Sigmoid colon (tissue), 7 donors: Measurements from ENCODE around the gene FOXO6. TPM values are rescaled to one million over a fixed set of nuclear protein-coding genes. Genes with fewer than 3 reads are reported as not detected.

Experiments used
- DNase-seq: peaks from one replicate; pipeline ENCODE4 v3.0.0-alpha.2; 2019
- H3K27ac ChIP-seq, 4 donors: fragments of 200-600 bp; sonication (generic); one replicate each; pipeline ENCODE4 v1.5.1; 2016 to 2019; ENCODE audit warnings: mild to moderate bottlenecking in 1 of 4
- H3K27me3 ChIP-seq, 3 donors: fragments of 200-600 bp; sonication (generic); one replicate each; pipeline ENCODE4 v1.5.1; 2019; ENCODE audit warnings: mild to moderate bottlenecking in 1 of 3
- H3K36me3 ChIP-seq, 4 donors: fragments of 200-600 bp; sonication (generic); one replicate each; pipeline ENCODE4 v1.5.1; 2016 to 2019
- H3K4me1 ChIP-seq, 4 donors: fragments of 200-600 bp; sonication (generic); one replicate each; pipeline ENCODE4 v1.5.1; 2017 to 2019
- H3K4me3 ChIP-seq, 4 donors: fragments of 200-600 bp; sonication (generic); one replicate each; pipeline ENCODE4 v1.5.1; 2017 to 2019; ENCODE audit warnings: mild to moderate bottlenecking in 2 of 4, moderate library complexity in 1 of 4
- H3K9me3 ChIP-seq, 4 donors: fragments of 200-600 bp in 3 of 4; sonication (generic) in 3 of 4; one replicate each; pipeline versions ENCODE4 v1.5.1 to v1.6.1; 2013 to 2019
- CTCF ChIP-seq, 4 experiments: fragments of 450-650 bp in 3 of 4; fragments of 200-600 bp in 1 of 4; IDR thresholded peaks; one replicate each; pipeline ENCODE4 v1.5.1; 2016 to 2019; ENCODE audit warnings: antibody characterized with exemption in 4 of 4, mild to moderate bottlenecking in 3 of 4, moderate library complexity in 2 of 4
- EP300 ChIP-seq, 4 donors: sonication (generic); formaldehyde crosslinking; IDR thresholded peaks; one replicate each; pipeline ENCODE4 v1.6.1; 2017; ENCODE audit warnings: antibody characterized with exemption in 4 of 4
- POLR2A ChIP-seq, 2 donors: fragments of 450-650 bp; IDR thresholded peaks; one replicate each; pipeline ENCODE4 v1.6.1; 2016; ENCODE audit warnings: antibody characterized with exemption in 2 of 2, mild to moderate bottlenecking in 2 of 2, moderate library complexity in 2 of 2
- POLR2AphosphoS5 ChIP-seq, 4 donors: sonication (generic); formaldehyde crosslinking; IDR thresholded peaks; one replicate each; pipeline ENCODE4 v1.6.1; 2017; ENCODE audit warnings: antibody characterized with exemption in 4 of 4
- WGBS, 2 donors: extraction: QIAGEN DNeasy Blood & Tissue Kit; methylation state at CpG; one replicate each; pipeline ENCODE4 v1.1.7; 2013; 5-methylcytosine and 5-hydroxymethylcytosine counted together
- intact Hi-C: fragments of 100-400 bp; cut with DNase I; formaldehyde crosslinking; loops from one replicate; pipeline ENCODE4 v1.15.1; 2023
- polyA plus RNA-seq, 3 donors: library from polyadenylated mRNA; stranded (reverse); fragments of 200-250 nt; gene quantifications; one replicate each; pipeline ENCODE4 v1.2.3, GENCODE V29; 2013
- total RNA-seq, 4 donors: library from RNA; depleted of rRNA; stranded (reverse); fragments of >200 nt; gene quantifications; one replicate each; pipeline ENCODE4 v1.1.0, GENCODE V29; 2016
- donor health status: healthy with polysubstance abuse.
- donor health status: Bipolar disorder and iron deficiency.
- donor health status: healthy.

The FOXO6 gene
- total and polyA plus RNA-seq, 7 donors = 0.20 to 1.4 (median 0.81) TPM; not detected in 2

DNA sequence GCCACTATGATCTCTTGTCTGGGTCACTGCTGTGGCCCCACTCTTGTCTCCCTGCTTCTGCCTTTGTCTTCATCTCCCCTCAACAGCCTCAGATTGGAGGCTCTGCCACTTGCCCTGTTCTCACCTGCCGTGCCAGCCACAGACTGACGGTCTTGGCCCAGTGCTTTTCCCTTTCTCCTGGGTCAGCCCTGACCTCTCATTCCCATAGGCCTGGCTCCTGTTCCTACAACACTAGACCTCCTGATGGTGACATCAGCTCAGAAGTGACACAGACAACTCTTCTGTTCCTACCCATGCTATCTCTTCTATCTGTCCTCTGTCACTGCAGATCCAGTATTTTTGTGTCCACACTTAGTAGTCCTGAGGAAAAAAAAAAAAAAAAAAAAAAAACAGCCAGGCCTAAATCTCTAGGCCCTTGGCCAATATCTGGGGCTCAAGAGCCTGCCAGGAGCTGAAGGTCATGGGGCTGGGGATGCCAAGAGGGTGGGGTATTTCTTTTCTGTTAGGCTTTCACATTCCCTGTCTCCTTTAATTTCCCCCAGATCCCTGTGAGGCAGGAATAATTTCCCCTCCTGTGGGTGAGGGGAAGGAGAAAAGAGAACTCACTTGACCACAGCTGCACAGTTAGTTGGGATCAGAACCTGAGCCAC is 42.0 kb upstream of the FOXO6 start:
- no peak for TF ChIP-seq EP300 (IDR thresholded peaks at IDR 0.05)
- no peak for TF ChIP-seq POLR2AphosphoS5 (IDR thresholded peaks at IDR 0.05)
- no peak for TF ChIP-seq CTCF (IDR thresholded peaks at IDR 0.05)
- TF ChIP-seq POLR2A (IDR thresholded peaks at IDR 0.05) = no peak
- H3K9me3 ChIP-seq = no peaks in the 10 kb centered on the region
- peak overlapping the region in 3 of 4 donors; percentile 31 to 65 (median 33) for H3K27ac ChIP-seq
- H3K4me3 ChIP-seq = no peak overlapping the region
- WGBS, 2 donors = 95% methylated on average over 2 of the region's 2 CpGs
- no peaks in the 10 kb centered on the region for H3K27me3 ChIP-seq
- DNase-seq = no peak
- intact Hi-C loops = no loop called here
- peaks cover 0 to 36% (median 33%) of the 10 kb centered on the region in 4 donors for H3K4me1 ChIP-seq
- H3K36me3 ChIP-seq = no peaks in the 10 kb centered on the region

- WGBS, 2 donors = 68 to 87% methylated on average over 12 of the region's 12 CpGs
- intact Hi-C loops = no loop called here
- DNase-seq = no peak
Observed at GRCh38 chr1:41319807-41320711, 41.2 kb upstream of the FOXO6 start.

DNA sequence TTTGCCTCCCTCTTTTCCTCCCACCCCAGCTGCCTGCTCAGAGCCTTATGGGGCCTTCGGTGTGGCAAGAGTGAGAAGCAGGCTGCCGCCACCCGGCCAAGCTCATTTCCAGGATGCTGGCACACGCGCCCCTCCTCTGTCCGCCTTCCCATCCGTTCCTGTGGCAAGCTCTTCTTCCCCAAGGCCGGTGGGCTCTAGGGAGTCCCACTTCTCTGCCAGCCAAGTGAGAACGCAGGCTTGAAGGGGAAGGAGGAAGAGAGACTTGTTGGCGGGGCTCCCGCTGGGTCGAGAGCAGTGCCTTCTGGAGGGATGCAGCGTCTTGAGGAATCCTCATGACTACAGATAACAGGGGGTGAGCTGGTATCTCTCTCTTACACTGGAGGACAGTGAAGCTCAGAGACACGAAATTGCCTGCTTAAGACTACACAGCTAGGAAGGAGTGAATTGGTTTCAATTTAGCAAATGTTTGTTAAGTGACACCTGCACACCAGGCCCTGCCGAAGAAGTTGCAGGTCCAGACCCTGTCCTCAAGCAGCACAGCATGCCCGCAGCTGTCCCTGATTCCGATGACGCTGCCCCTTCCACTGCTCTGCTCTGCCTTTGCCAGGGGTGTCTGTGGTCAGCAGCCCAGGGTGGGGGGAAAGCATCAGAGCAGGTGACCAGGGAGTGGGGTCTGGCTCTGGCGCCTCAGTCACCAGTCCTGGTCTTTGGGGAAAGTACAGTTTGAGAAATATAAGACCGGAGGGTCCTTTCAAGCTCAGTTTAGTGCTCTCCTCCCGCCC is 40.1 kb upstream of the FOXO6 start:
- no peak overlapping the region for H3K4me3 ChIP-seq
- DNase-seq = no peak
- H3K36me3 ChIP-seq = no peaks in the 10 kb centered on the region
- intact Hi-C loops = no loop called here
- WGBS, 2 donors = 85 to 90% methylated on average over 21 of the region's 21 CpGs
- H3K27me3 ChIP-seq = no peaks in the 10 kb centered on the region
- H3K27ac ChIP-seq = no peak overlapping the region
- TF ChIP-seq EP300 (IDR thresholded peaks at IDR 0.05) (no peak), POLR2A (IDR thresholded peaks at IDR 0.05) (no peak), POLR2AphosphoS5 (IDR thresholded peaks at IDR 0.05) (no peak), CTCF (IDR thresholded peaks at IDR 0.05) (no peak)
- peaks cover 0 to 22% (median 18%) of the 10 kb centered on the region in 4 donors for H3K4me1 ChIP-seq
- H3K9me3 ChIP-seq = no peaks in the 10 kb centered on the region

More at GRCh38 chr1:41319807-41320711, 41.2 kb upstream of the FOXO6 start:
- Histone ChIP-seq H3K36me3 (no peaks in the 10 kb centered on the region), H3K27me3 (no peaks in the 10 kb centered on the region), H3K9me3 (no peaks in the 10 kb centered on the region), H3K4me1 (peaks cover 0 to 28% (median 24%) of the 10 kb centered on the region in 4 donors), H3K27ac (peak overlapping the region in 3 of 4 donors; percentile 31 to 65 (median 33)), H3K4me3 (no peak overlapping the region)
- TF ChIP-seq EP300 (IDR thresholded peaks at IDR 0.05) = no peak
- TF ChIP-seq CTCF (IDR thresholded peaks at IDR 0.05) = no peak
- no peak for TF ChIP-seq POLR2A (IDR thresholded peaks at IDR 0.05)
- TF ChIP-seq POLR2AphosphoS5 (IDR thresholded peaks at IDR 0.05) = no peak

DNA sequence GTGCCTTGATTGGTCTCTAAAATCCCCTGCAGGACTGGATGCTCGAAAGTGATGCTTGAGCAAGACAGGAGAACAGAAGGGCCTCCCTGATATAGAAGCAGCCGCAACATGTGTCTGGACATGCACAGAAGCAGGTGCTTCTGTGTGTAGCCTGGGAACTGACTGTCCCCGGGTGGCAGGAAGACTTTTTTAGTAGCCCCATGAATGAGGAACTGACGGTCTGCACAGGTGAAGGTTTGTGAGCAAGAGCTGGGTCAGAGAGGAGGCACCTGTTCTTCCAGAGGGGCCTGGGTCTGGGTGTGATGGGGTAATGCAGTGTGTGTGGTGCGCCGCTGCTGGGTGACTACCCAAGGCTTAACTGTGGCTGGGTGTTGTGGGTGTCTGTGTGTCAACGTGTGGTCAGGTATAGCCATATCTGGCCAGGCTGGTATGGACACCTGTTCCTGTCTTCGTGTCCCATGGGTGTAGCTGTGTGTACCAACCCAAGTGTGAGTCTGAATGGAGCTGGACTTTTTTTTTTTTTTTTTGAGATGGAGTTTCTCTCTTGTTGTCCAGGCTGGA is 39.1 kb upstream of the FOXO6 start:
- intact Hi-C loops = no loop called here
- peaks cover 0 to 22% (median 18%) of the 10 kb centered on the region in 4 donors for H3K4me1 ChIP-seq
- TF ChIP-seq CTCF (IDR thresholded peaks at IDR 0.05) (no peak), POLR2AphosphoS5 (IDR thresholded peaks at IDR 0.05) (no peak), EP300 (IDR thresholded peaks at IDR 0.05) (no peak), POLR2A (IDR thresholded peaks at IDR 0.05) (no peak)
- H3K27me3 ChIP-seq = no peaks in the 10 kb centered on the region
- no peak overlapping the region for H3K27ac ChIP-seq
- no peaks in the 10 kb centered on the region for H3K9me3 ChIP-seq
- no peaks in the 10 kb centered on the region for H3K36me3 ChIP-seq
- DNase-seq = no peak
- 85 to 87% methylated on average over 8 of the region's 8 CpGs for WGBS, 2 donors
- no peak overlapping the region for H3K4me3 ChIP-seq
